Lower lobe of right lung (tissue), 2 donors: ENCODE measurements around the gene LINC00632. TPM values are rescaled to one million over a fixed set of nuclear protein-coding genes. Genes with fewer than 3 reads are reported as not detected.

Experiments used
- ATAC-seq, 2 donors: fragments of 200-7000 bp; cut with Tn5 transposase; one replicate each; pipeline ENCODE4 v1.9.1; 2020 to 2022; ENCODE audit warnings: mild to moderate bottlenecking in 2 of 2, moderate library complexity in 2 of 2
- DNase-seq: peaks from one replicate; pipeline ENCODE4 v3.0.0-alpha.2; 2020
- H3K27ac ChIP-seq: fragments of 200-600 bp; one replicate; pipeline ENCODE4 v1.8.0; 2022
- H3K27me3 ChIP-seq: fragments of 200-600 bp; one replicate; pipeline ENCODE4 v1.8.0; 2022; ENCODE audit warnings: low read depth
- H3K36me3 ChIP-seq: fragments of 200-600 bp; one replicate; pipeline ENCODE4 v1.8.0; 2022; ENCODE audit warnings: mild to moderate bottlenecking
- H3K4me1 ChIP-seq: fragments of 200-600 bp; one replicate; pipeline ENCODE4 v1.8.0; 2022
- H3K4me3 ChIP-seq: fragments of 200-600 bp; one replicate; pipeline ENCODE4 v1.8.0; 2022; ENCODE audit warnings: mild to moderate bottlenecking
- H3K9me3 ChIP-seq: fragments of 200-600 bp; one replicate; pipeline ENCODE4 v1.8.0; 2022
- intact Hi-C: fragments of 100-400 bp; cut with DNase I; formaldehyde crosslinking; loops from one replicate; pipeline ENCODE4 v1.11.0; 2022
- total RNA-seq: library from RNA; stranded (reverse); fragmentation: NEBNext Ultra II Directional; extraction: Animal tissue kit (Norgen Biotek cat#: 25700); gene quantifications from one replicate; pipeline ENCODE4 v1.2.1, GENCODE V29; 2021
- TF ChIP-seq, protein P1 (sequence below): fragments of 200-600 bp; IDR thresholded peaks from one replicate; pipeline ENCODE4 v1.8.0; 2022; ENCODE audit warnings: antibody characterized with exemption, mild to moderate bottlenecking
- donor health status: DM: no; HTN: yes; CAD: no; lungs with severe emphysema.

LINC00632 gene
- total RNA-seq, 1 donor from 2014 or later: 173 TPM

DNA sequence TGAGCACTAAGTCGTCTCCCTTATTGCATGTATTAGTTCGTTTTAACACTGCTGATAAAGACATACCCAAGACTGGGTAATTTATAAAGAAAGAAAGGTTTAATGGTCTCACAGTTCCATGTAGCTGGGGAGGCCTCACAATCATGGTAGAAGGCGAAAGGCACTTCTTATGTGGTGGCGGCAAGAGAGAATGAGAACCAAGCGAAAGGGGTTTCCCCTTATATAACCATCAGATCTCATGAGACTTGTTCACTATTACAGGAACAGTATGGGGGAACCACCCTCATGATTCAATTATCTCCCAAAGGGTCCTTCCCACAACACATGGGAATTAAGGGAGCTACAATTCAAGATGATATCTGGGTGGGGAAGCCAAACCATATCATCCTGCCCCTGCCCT is 85.1 kb downstream of the LINC00632 start:
- ATAC-seq (no peak), DNase-seq (no peak)
- Histone ChIP-seq H3K27ac (no peak overlapping the region), H3K27me3 (no peaks in the 10 kb centered on the region), H3K4me3 (no peak overlapping the region), H3K4me1 (no peaks in the 10 kb centered on the region), H3K9me3 (no peaks in the 10 kb centered on the region), H3K36me3 (no peaks in the 10 kb centered on the region)
- TF ChIP-seq, protein P1, sequence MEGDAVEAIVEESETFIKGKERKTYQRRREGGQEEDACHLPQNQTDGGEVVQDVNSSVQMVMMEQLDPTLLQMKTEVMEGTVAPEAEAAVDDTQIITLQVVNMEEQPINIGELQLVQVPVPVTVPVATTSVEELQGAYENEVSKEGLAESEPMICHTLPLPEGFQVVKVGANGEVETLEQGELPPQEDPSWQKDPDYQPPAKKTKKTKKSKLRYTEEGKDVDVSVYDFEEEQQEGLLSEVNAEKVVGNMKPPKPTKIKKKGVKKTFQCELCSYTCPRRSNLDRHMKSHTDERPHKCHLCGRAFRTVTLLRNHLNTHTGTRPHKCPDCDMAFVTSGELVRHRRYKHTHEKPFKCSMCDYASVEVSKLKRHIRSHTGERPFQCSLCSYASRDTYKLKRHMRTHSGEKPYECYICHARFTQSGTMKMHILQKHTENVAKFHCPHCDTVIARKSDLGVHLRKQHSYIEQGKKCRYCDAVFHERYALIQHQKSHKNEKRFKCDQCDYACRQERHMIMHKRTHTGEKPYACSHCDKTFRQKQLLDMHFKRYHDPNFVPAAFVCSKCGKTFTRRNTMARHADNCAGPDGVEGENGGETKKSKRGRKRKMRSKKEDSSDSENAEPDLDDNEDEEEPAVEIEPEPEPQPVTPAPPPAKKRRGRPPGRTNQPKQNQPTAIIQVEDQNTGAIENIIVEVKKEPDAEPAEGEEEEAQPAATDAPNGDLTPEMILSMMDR: no peak
- intact Hi-C loops: no loop called here

DNA sequence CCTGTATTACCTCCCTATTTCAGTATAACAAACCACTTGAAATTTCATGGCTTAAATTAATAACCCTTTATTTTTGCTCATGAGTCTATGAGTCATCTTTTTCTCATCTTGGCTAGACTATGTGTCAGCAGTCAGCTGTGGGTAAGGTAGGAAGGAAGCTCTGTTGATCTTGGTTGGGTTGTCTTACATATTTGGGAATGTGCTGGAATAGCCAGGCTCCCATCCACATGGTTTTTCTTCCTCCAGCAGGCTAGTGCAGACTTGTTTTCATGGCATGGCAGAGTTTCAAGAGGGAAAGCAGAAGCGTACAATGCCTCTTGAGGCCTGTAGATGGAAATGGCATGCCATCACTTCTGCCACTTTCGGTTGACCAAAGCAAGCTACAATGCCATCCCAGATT is 89.7 kb downstream of the LINC00632 start:
- intact Hi-C loops: no loop called here
- Histone ChIP-seq H3K4me3 (no peak overlapping the region), H3K36me3 (no peaks in the 10 kb centered on the region), H3K27me3 (no peaks in the 10 kb centered on the region), H3K27ac (no peak overlapping the region), H3K4me1 (no peaks in the 10 kb centered on the region), H3K9me3 (no peaks in the 10 kb centered on the region)
- ATAC-seq (no peak), DNase-seq (no peak)
- TF ChIP-seq, protein P1: no peak

DNA sequence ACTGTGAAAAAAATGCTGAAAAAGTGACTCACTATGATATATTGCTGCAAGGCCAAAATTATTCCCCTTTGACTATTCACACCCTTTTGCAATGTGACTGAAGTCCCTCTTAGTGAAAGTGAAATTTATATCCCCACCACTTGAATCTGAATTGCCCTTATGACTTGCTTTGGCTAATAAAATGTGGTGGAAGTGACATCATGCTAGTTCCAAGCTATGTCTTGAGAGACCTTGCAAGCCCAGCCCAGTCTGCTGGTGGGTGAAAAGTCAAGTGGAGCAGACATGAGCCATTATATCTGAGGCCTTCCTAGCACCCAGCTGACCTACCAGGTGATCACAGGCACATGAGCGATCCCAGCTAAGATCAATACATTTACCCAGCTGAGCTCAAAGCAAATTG is 94.7 kb downstream of the LINC00632 start:
- intact Hi-C loops: no loop called here
- no peak overlapping the region for H3K4me3 ChIP-seq
- no peak overlapping the region for H3K27ac ChIP-seq
- no peaks in the 10 kb centered on the region for H3K27me3 ChIP-seq
- no peaks in the 10 kb centered on the region for H3K9me3 ChIP-seq
- ATAC-seq (no peak), DNase-seq (no peak)
- TF ChIP-seq, protein P1: no peak
- no peaks in the 10 kb centered on the region for H3K4me1 ChIP-seq
- H3K36me3 ChIP-seq: no peaks in the 10 kb centered on the region

DNA sequence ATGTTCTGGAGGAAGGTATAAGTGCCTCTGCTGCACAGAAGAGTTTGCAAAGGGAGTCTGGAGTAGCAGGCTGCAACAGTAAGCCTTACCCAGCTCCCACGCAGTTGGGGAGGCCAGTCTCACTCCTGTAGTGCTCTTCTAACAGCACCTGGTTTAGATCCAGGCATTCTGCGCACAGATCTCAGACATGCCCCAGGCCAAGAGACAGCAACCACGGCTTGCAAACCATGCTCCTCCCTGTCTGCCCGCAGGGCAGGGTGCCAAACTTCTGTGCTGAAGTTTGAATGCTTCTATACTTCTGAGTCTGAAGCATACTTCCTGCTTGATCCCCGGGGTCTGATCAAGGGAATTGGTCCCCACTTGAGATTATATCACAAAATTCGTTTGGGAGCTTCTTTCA is 106.3 kb downstream of the LINC00632 start:
- DNase-seq (no peak), ATAC-seq (no peak)
- Histone ChIP-seq H3K4me3 (no peak overlapping the region), H3K9me3 (no peaks in the 10 kb centered on the region), H3K27ac (no peak overlapping the region), H3K4me1 (no peaks in the 10 kb centered on the region), H3K36me3 (no peaks in the 10 kb centered on the region), H3K27me3 (no peaks in the 10 kb centered on the region)
- TF ChIP-seq, protein P1: no peak
- intact Hi-C loops: no loop called here

DNA sequence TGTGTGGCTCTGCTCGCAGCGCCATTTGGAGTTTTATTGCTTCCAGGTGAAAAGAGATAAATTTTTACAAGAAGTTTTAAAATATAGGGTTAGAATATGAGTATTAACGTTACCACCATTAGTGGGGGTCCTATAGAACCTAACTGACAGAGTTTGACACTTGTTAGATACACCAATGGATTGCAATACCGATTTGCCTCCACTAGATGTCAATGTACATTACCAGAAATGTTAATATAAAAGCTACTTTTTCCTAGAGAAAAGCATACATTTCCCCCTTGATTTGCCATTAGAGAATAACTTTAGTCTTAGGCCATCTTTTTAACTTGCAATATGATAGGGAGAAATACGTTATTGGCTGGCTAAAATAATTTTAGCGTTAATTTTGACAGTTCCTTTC is 108.4 kb downstream of the LINC00632 start:
- intact Hi-C loops: no loop called here
- no peak for ATAC-seq

More for the DNA sequence above, 108.4 kb downstream of the LINC00632 start:
- Histone ChIP-seq H3K4me3 (no peak overlapping the region), H3K27me3 (no peaks in the 10 kb centered on the region), H3K27ac (no peak overlapping the region), H3K36me3 (no peaks in the 10 kb centered on the region), H3K9me3 (no peaks in the 10 kb centered on the region), H3K4me1 (no peaks in the 10 kb centered on the region)
- TF ChIP-seq, protein P1: peak; percentile 31
- DNase-seq: no peak
